A673 (cell line): ENCODE results near the gene SLC6A20. TPM values are rescaled to one million over a fixed set of nuclear protein-coding genes. Genes with fewer than 3 reads are reported as not detected.

Source experiments
- BruUV-seq: library from RNA; stranded (reverse); fragments of 400-500 nt; replicated peaks from 2 replicates; lab custom pipeline; 2021; lab: Mats Ljungman, UMichigan
- CTCF ChIA-PET: fragments of 300-600 bp; sonication (Branson Sonifier 250); formaldehyde crosslinking; loops from one replicate; lab custom pipeline; 2022; ENCODE audit warnings: antibody characterized with exemption; lab: Charles Lee
- POLR2A ChIA-PET: fragments of 300-600 bp; sonication (Branson Sonifier 250); formaldehyde crosslinking; loops from one replicate; lab custom pipeline; 2022; ENCODE audit warnings: antibody characterized with exemption; ENCODE audit not compliant: low non-redundant PET; lab: Charles Lee
- DNase-seq: peaks from one replicate; pipeline ENCODE4 v3.0.0-alpha.2; 2015; ENCODE audit warnings: low spot score
- H3K27ac ChIP-seq: fragments of 200-600 bp; sonication (generic); 2 replicates; pipeline ENCODE4 v1.5.1; 2016; ENCODE audit warnings: mixed run types, low read depth, mild to moderate bottlenecking, mixed read lengths, antibody characterized with exemption, low read length; ENCODE audit not compliant: poor library complexity, severe bottlenecking
- H3K27me3 ChIP-seq: fragments of 200-600 bp; sonication (generic); replicated peaks from 2 replicates; pipeline ENCODE4 v1.6.1; 2017; ENCODE audit warnings: mixed run types, low read depth, mild to moderate bottlenecking, mixed read lengths, antibody characterized with exemption, low read length; ENCODE audit not compliant: insufficient read depth, poor library complexity
- H3K36me3 ChIP-seq: fragments of 200-600 bp; sonication (generic); 2 replicates; pipeline ENCODE4 v1.6.1; 2016; ENCODE audit warnings: mixed run types, mild to moderate bottlenecking, mixed read lengths, antibody characterized with exemption, low read length; ENCODE audit not compliant: insufficient read depth, poor library complexity, severe bottlenecking
- H3K4me1 ChIP-seq: fragments of 200-600 bp; sonication (generic); 2 replicates; pipeline ENCODE4 v1.6.1; 2017; ENCODE audit warnings: mixed run types, mild to moderate bottlenecking, mixed read lengths, antibody characterized with exemption, low read length; ENCODE audit not compliant: insufficient read depth, poor library complexity, severe bottlenecking
- H3K4me3 ChIP-seq: fragments of 200-600 bp; sonication (generic); 2 replicates; pipeline ENCODE4 v1.5.1; 2016; ENCODE audit warnings: low read depth, mixed run types, mild to moderate bottlenecking, mixed read lengths, low read length; ENCODE audit not compliant: poor library complexity, severe bottlenecking
- H3K9me3 ChIP-seq: fragments of 200-600 bp; sonication (generic); 2 replicates; pipeline ENCODE4 v1.6.1; 2016; ENCODE audit warnings: mixed run types, low read depth, mild to moderate bottlenecking, mixed read lengths, antibody characterized with exemption, low read length; ENCODE audit not compliant: poor library complexity, severe bottlenecking
- CTCF ChIP-seq: fragments of 300-800, 200-600 bp; sonication (generic); conservative IDR thresholded peaks from 2 replicates; pipeline ENCODE4 v1.5.1; 2017; ENCODE audit warnings: low read depth, mild to moderate bottlenecking, antibody characterized with exemption, low read length, moderate library complexity, mixed read lengths
- EZH2 ChIP-seq: fragments of 200-600 bp; sonication (generic); IDR thresholded peaks from 2 replicates; pipeline ENCODE4 v1.6.1; 2017; ENCODE audit warnings: borderline replicate concordance, low read depth, mild to moderate bottlenecking, mixed read lengths, antibody characterized with exemption, low read length; ENCODE audit not compliant: poor library complexity, severe bottlenecking
- intact Hi-C: fragments of 100-400 bp; cut with micrococcal nuclease; formaldehyde crosslinking; loops from one replicate; pipeline ENCODE4 v1.10.0; 2022; ENCODE audit not compliant: unreplicated experiment
- total RNA-seq: library from RNA; stranded (reverse); gene quantifications from 2 replicates; pipeline ENCODE4 v1.2.3, GENCODE V29; 2021

Gene SLC6A20
- total RNA-seq, 1 experiment from 2014 or later: not detected

GRCh38 chr3:45763303-45763675, 33.0 kb downstream of the SLC6A20 start:
- Histone ChIP-seq H3K9me3 (no peaks in the 10 kb centered on the region), H3K4me3 (no peak overlapping the region), H3K27me3 (no peaks in the 10 kb centered on the region), H3K36me3 (no peaks in the 10 kb centered on the region), H3K4me1 (no peaks in the 10 kb centered on the region), H3K27ac (no peak overlapping the region)
- no peak for TF ChIP-seq CTCF
- no peak for DNase-seq
- CTCF ChIA-PET: no interaction called here
- POLR2A ChIA-PET: no interaction called here
- intact Hi-C loops: loop anchor here (5.0 kb wide), 1 partner anchor 314 kb away; no protein-coding TSS in a partner anchor
- BruUV-seq: no TSS peak

DNA sequence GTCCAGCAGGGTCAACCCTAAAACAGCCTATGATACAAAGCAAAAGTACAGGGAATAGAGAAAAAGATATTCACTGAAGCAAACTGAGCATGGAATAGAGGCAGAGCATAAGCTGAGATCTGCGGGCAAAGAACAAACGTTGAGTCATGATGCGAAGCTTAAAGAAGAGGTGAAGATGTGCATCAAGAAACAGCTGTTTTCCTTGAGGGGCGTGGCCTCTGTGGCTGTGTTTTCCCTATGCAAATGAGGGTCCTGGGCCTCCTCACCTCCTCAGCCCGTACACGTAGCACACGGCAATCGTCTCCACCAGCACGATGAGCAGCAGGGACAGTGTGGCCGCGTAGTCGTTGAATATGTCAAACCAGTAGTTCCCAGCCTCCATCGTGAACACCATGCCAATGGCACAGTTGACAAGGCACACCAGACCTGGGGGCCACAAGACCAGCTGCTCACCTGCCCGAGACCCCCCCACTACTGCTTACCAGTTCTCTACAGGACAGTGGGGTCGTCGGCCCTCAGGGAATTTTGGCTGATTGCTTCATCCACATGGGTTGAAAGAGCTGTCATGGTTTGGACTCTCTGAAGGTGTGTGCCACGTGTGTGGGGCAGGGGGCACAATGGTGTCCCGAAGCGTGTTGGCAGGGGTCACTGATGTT, 33.6 kb downstream of the SLC6A20 start:
- Histone ChIP-seq H3K36me3 (no peaks in the 10 kb centered on the region), H3K27me3 (no peaks in the 10 kb centered on the region), H3K4me1 (no peaks in the 10 kb centered on the region), H3K4me3 (no peak overlapping the region), H3K9me3 (no peaks in the 10 kb centered on the region), H3K27ac (no peak overlapping the region)
- no TSS peak for BruUV-seq
- no peak for TF ChIP-seq EZH2
- TF ChIP-seq CTCF: no peak
- ChIA-PET CTCF (interaction anchor here (1.5 kb wide), 1 partner anchor 167 kb away, joined by 12 read pairs; no protein-coding TSS in a partner anchor), POLR2A (no interaction called here)
- DNase-seq: no peak
- intact Hi-C loops: loop anchor here (5.0 kb wide), 1 partner anchor 315 kb away; no protein-coding TSS in a partner anchor

GRCh38 chr3:45761831-45762230, 34.5 kb downstream of the SLC6A20 start:
- Histone ChIP-seq H3K4me1 (no peaks in the 10 kb centered on the region), H3K36me3 (no peaks in the 10 kb centered on the region), H3K4me3 (no peak overlapping the region), H3K27me3 (no peaks in the 10 kb centered on the region), H3K27ac (no peak overlapping the region), H3K9me3 (no peaks in the 10 kb centered on the region)
- DNase-seq: no peak
- intact Hi-C loops: loop anchor here (1.0 to 5.0 kb wide), 2 partner anchors 167 to 315 kb away; no protein-coding TSS in a partner anchor
- ChIA-PET POLR2A (no interaction called here), CTCF (interaction anchor here (1.5 kb wide), 1 partner anchor 168 kb away, joined by 12 read pairs; no protein-coding TSS in a partner anchor)
- no peak for TF ChIP-seq CTCF
- TF ChIP-seq EZH2: no peak
- BruUV-seq: no TSS peak
